Retina (tissue), 1 donor: ENCODE data around the gene RBM10.
A peak's percentile ranks its signal among the peaks of the same experiment; 100 is the strongest.

Experiments
- DNase-seq: peaks from one replicate; pipeline ENCODE4 v3.0.0-alpha.2; 2016

The RBM10 gene

GRCh38 chrX:47218920-47219815 lies 74.1 kb downstream of the RBM10 start:
- peak; percentile 15 for DNase-seq

GRCh38 chrX:47221756-47222155 lies 76.7 kb downstream of the RBM10 start:
- no peak for DNase-seq

- DNase-seq = no peak
Measured at GRCh38 chrX:47222751-47223350, 77.8 kb downstream of the RBM10 start.

GRCh38 chrX:47223476-47224250 lies 78.6 kb downstream of the RBM10 start:
- no peak for DNase-seq

- no peak for DNase-seq
Measured at GRCh38 chrX:47224266-47224895, 79.4 kb downstream of the RBM10 start.

- DNase-seq = no peak
Measured at GRCh38 chrX:47224896-47225290, 79.9 kb downstream of the RBM10 start.

GRCh38 chrX:47226071-47226470 lies 81.0 kb downstream of the RBM10 start:
- no peak for DNase-seq

- DNase-seq = no peak
Measured at GRCh38 chrX:47226531-47227333, 81.7 kb downstream of the RBM10 start.

GRCh38 chrX:47227334-47227583 lies 82.2 kb downstream of the RBM10 start:
- DNase-seq = no peak

- no peak for DNase-seq
Measured at GRCh38 chrX:47228550-47229270, 83.7 kb downstream of the RBM10 start.

GRCh38 chrX:47229427-47229826 lies 84.4 kb downstream of the RBM10 start:
- no peak for DNase-seq

GRCh38 chrX:47230136-47230868 lies 85.3 kb downstream of the RBM10 start:
- no peak for DNase-seq

- DNase-seq = no peak
Measured at GRCh38 chrX:47231167-47231566, 86.1 kb downstream of the RBM10 start.

- DNase-seq = no peak
Measured at GRCh38 chrX:47232197-47232802, 87.3 kb downstream of the RBM10 start.

GRCh38 chrX:47232803-47233332 lies 87.8 kb downstream of the RBM10 start, which contains the start of gene USP11:
USP11 (plus strand) TSS chrX:47233009; CDS start chrX:47233044, 35 bp downstream.
- peak; percentile 85 for DNase-seq

- DNase-seq = peak; percentile 94
Measured at GRCh38 chrX:47233333-47234113, 88.5 kb downstream of the RBM10 start.

- no peak for DNase-seq
Measured at GRCh38 chrX:47234583-47234982, 89.6 kb downstream of the RBM10 start.

- DNase-seq = no peak
Measured at GRCh38 chrX:47235691-47236103, 90.7 kb downstream of the RBM10 start.
